HG02938 (cell line): Measurements from ENCODE around the gene GPR158.

Experiments
- ATAC-seq: cut with Tn5 transposase; IDR thresholded peaks from one replicate; pipeline ENCODE4 v1.9.1; 2021; ENCODE audit warnings: mild to moderate bottlenecking, moderate library complexity; ENCODE audit not compliant: unreplicated experiment

GPR158 gene

DNA sequence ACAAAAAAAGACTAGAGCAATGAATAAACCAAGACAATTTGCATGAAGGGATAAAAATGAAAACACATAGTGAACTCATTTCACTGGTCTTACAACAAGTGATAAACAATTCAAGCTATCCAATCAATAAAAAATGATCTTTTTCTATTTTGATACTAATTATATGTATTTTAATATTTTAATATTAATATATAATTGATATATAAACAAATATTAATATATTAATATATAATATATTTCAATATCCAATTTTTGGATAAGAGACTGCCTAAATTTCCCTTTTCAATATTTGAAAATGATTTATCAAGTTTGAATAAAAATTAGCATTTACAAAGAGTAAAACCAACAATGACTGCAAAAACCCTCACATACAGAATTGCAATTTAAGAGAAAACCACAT is 317.9 kb downstream of the GPR158 start:
- ATAC-seq = no peak

DNA sequence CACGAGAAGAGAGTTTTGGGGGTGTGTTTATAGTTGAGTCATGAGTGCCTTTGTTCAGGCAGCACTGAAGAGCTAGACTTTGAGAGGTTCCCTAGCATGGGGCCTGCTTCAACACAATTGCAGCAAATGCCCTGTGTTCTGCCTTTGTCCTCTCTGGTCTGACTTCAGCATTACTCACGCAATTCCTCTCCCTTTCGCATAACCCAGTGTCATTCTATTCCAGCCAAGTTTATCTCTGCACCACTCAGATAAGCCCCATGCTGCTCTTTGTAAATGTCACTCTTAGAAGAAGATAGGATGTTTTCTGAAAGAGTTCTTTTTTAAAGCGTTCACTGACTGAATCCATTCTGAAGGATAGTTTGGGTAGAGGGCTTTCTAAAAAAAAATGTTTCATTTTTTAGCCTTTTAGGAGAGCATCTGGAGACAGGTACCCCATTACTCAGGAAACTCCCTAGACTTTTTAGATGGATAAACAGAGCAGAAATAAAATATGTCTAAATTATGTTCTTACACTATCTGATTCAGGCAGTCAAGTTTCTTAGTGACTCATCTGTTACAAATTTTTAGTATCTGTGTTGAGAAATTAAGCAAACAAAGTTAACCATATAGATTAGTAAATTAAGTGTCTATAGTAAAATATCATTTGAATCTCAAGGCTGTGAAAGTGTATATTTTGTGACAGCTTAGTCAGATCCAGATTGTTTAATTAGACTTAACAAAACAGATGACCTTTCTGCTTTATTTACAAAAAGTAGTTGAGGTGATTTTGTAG is 318.5 kb downstream of the GPR158 start:
- no peak for ATAC-seq

DNA sequence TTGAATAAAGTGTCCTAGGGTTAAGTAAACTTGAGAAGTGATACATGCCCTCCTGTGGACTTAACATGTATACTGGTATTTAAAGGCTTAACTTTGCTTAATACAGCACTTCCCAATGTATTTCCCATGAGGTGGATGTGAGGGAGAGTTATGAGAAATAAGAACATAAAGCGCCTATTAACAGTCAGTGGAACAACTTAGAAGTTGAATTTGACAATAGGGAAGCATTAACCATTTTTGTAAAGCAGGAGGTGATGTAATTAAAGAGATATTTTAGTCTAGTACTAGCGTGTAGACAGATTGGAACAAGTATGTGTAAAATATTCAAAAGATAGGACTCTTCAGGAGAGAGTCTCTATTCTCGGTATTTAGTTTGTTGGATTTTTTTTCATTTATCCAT is 322.4 kb downstream of the GPR158 start:
- no peak for ATAC-seq

DNA sequence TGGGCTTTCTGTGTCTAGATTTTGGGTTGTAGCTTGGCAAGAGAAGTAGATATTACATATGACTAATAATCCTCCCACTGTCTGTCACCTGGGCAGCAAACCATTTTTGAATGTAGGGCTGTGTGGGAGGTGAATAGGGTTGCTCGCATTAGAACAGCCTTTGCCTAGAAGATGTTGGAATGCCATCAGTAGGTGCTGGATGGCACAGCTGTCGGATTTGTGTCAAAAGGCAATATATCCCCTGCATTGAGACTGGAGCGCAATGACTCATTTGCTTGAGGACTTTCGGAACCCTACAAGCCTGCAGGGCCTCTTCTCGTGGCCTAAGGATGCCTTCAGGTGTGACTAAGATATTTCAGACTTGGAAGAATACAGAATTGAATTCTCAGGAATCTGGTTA is 323.8 kb downstream of the GPR158 start:
- no peak for ATAC-seq

DNA sequence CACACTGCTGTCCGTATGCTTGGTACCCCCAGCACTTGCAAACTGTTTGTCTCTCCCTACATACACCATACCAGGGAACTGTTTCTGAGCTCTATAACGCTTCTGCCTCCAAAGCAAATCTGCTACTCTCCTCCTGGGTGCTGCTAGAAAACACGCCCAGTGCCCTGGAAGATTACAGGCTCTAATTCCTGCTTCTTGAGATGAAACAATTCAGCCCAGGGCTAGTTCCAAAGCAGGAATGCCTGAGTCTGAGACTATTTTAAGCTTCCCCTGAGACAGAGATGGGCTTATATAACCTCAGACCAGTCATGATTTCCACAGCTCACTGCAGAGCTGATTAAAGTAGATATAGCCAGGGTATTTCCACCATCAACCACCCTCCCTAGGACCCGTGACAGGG is 327.1 kb downstream of the GPR158 start:
- ATAC-seq = no peak

DNA sequence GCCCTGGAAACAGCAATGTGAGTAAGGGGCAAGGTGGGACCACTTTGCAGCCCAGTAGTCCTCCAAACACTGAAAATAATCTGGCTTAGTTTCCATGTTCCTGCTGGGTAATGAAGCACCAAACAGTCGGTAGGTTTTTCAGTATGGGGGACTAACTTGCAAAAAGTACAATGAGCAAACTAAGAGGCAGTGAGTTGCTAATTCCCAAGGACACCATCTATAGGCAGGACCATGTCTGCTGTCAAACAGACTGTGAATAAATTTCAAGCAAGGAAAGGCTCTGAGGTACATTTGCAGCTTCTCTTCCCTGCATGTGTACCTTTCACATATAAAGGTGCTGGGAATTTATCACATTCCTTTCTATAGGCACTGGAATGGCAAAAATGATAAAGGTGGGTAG is 327.7 kb downstream of the GPR158 start:
- ATAC-seq = no peak

DNA sequence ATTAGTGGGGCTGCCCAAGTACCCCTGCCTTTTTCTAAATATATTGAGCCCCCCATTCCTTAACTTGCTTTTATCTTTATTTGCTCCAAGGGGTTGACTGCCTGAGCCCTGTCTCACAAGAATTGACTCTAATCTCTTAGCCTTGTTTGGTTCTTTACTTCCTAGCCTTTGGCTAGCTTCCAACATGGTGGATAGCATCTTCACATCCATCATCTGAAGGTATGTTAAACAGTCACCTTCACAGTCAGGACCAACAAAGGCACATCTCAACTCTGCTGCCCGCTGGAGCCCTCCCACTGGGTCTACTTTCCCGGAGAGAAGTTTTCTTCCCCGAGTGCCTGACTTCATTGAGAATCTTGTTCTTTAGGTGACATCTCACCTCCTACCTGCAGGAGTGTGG is 329.5 kb downstream of the GPR158 start:
- ATAC-seq = no peak

DNA sequence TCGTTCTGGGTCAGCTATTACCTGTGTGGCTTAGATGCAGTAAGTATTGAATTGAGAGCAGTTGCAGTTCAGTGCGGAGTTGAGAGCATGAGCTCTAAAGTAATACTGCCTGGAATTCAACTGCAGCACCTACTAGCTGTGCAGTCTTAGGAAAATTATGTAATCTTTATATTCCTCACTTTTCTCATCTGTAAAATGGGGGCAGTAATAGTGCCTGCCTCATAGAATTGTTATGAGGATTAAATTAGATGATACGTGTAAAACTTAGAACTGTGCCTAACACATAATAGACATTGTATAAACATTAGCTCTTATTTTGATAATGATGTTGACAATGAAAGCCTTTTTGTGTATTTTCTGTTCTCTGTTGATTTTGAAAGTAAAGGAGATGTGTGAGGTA is 330.0 kb downstream of the GPR158 start:
- no peak for ATAC-seq

DNA sequence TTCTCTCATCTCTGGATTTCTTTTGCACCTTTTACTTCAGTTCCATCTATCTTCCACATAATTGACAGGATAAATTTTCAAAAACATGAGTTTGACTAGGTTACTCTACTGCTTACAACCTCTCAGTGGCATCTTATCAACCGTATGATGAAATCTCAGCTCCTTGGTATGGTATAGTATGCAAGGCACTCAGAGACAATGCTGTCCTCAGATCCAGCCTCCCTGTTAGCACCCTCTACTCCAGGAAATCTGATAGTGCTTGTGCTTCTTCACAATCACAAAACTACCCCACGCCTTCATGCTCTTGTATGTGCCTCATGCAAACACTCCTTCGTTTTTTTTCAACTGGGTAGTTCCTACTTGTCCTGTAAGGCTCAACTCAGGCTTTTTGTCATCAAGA is 330.7 kb downstream of the GPR158 start:
- ATAC-seq = no peak

DNA sequence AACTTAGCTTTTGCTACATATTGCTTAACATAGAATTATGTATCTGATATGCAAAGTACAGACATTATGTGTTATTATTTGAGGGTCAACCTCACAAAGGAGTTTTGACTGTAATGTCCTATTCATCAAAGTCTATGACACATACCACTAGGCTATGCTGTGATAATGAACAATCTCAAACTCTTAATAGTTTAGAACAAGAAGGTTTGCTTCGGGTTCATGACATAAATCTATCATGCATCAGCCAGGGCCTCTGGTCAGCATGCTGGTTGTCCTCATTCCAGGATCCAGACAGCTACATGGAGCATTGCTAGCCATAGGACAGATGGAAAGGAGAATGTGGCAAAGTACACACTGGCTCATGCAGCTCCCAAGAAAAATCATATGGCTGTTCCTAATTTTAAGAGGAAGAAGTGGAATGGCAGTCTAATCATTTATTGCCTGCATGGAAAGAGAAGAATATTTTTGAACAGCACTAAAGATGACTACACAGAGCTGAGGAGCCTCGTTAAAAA is 332.1 kb downstream of the GPR158 start:
- no peak for ATAC-seq

DNA sequence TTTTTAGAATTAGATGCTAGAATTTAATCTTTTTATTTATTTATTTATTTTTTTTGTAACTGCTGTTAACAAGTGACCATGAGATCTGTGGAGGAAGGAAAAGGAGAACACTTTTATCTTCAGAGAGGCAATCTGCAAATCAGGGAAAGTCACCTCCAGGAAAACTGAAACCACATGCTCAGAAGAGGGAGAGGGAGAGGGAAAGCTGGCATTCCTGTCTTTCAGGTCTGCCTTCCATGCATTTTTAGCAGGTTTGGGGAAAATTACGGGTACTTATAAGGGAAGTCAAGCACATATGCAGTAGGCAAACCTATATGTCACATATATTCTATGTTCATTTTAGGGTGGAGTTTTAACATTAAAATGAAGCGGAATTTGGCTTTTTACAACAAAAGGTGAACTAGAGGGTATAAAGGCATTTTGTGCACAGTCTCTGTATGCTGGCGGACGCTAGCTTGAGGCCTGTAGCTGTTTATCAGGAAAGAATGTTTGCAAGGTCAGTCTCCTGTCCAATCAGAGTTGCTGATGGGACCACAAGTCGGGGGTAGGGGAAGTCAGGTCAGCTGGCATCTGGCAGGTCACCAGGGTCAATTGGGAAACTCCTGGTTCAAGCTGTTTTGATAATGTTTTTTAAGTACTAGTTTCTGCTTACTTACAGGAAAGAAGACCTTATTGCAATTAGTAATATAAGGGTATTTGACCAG is 333.5 kb downstream of the GPR158 start:
- ATAC-seq = no peak

DNA sequence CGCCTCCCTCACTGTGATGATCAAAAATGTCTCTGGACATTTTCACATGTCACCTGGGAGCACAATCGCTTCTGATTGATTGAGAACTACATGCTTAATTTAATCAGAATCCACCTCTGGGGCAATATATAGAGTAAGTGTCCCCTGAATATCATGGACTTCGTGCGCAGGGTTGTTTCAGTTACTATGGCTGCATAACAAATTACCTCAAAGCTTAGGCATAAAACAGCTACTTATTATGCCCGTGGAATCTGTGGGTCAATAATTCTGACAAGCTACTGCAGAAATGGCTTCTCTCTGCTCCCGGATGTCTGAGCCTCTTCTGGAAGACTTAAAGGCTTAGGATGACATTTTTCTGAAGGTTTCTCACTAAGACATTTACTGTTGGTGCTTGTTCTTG is 334.4 kb downstream of the GPR158 start:
- ATAC-seq = no peak

DNA sequence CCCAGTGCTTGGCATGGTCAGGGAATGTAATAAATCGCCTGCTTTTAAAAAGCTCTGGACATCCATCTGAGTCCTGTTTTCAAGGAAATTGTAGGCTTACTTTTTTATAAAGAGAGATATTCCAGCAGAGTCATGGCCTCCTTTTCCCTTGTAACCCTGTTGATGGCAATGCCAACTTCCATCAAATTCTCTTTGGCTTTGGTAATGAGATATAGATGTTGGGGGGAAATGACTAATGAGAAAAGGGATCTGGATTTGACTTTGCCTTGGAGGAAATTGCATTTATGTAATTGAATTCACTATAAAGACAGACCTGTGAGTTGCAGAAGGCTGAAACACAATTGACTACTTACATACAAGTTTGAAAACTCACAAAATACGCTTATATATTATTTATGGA is 347.5 kb downstream of the GPR158 start:
- ATAC-seq = no peak

DNA sequence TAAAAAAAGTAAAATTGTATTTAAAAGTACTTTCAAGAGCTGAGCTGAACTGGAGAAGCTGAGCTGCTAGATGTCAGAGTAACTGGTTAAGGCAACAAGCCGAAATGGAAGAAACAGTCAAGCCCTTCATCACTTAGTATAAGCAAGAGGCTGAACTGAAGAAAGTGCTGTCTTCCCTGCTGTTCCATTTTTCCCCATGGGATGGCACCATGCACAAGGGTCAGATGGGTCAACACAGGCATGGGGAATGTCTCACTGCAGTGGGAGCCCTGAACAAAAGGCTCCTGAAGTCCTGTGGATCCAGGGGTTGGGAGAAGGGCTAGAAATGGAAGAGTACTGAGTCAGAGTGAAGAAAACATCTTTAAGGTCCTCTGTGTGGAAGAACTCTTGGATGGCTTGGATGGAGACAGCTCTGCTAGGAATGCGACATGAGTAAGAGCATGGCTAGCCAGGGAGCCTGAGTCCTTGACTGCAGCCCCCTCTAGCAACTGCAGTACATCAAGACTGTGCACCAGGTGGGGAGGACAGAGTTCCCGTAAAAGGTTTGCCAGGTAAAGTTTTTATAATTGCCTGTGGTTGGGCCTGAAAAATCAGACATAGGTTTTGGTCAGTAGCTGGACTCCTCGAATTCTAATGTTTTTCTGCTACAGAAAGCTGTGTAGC is 348.3 kb downstream of the GPR158 start:
- no peak for ATAC-seq

DNA sequence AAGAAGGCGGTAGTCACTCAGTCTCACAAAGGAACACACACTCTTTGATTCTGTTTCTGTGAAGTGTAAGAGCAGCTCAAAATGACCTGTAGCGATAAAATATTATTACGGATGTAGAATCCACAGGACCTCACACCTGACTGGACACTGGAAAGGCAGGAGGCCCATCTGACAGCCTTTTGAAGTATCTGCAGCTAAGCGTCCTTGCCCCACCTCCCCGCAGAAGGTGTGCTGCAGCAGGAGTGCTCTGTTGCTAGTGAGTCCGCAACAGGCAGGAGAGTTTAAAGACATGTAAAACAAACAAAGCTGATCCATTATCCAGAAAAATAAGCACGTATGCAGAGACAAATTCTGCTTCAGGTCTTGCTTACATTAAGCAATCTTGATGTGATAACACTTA is 355.5 kb downstream of the GPR158 start:
- ATAC-seq = no peak

DNA sequence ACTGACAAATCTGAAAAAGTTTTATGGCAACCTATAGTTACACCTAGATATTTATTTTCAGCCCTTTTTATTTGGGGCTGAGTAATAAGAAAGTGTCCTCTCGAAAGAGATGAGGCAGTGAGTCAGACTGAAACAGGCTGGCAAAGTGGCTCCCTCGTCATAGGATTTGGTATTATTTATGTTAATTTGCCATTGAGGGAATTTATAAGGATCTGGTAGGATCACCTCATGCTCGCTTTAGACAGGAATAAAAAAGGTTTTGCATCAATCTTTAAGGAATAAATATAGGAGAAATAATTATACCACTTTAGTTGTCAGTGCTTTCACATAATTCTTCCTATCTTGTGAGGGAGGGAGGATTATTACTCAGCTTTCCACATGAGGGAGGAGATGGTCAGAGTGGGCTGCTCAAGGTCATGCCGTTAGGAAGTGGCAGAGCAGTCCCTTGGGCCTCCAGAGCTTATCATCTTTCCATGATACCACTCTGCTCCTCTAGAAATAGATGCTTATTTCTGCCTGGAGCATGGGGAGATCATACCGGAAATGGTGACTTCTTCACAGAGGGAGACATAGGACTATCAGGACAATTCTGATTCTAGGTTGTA is 356.8 kb downstream of the GPR158 start:
- no peak for ATAC-seq

DNA sequence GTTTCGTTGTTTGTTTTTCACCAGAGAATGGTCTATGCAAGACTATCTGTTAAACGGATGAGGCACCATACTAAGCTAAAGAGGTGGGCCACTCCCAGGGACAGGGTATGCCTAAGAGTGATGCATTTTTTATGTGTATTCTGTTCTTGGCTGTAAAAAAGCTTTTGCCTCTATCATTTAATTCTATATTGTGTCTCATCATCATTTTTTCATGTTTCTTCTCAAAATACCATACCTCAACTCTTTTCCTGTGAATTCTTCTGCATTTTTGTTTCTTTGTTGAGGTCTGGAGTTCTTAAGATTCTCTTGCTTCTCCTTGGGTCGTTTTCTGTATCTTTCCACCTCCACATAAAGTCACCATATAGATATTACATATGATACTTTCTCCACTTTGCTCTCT is 357.4 kb downstream of the GPR158 start:
- no peak for ATAC-seq

DNA sequence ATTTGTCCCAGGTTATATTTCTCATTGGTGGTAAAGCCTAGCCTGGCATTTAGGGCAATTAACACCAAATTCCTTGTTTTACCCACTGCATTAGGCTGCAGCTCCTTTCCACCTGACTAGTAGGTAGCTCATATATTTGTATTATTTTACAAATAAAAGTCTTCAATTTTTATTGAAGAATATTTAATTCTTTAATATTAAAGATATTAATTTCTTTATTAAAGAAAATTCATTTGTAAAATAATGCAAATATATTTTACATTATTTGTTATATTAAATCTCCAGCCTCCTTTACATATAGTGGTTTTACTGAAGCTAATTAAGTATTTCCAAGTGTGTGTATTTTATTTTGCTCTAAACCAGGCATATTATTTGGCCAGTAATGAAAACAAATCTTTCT is 361.2 kb downstream of the GPR158 start:
- ATAC-seq = no peak

DNA sequence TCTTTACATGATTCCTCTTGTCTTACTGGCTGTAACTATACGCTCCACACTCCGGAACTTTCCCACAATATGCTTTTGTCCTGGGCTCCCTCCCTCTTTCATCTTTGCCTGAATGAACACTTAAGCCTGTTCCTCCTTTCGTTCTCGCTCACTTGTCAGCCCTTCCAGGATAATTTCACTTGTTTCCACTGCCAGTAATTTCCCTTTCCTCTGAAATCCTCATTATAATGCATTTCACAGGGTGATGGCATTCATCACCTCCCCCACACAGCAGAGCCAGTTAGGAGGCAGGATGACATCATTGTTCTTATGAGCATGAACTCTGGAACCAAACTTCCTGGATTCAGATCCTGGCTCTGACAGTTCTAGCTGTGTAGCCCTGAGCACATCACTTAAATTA is 372.6 kb downstream of the GPR158 start:
- no peak for ATAC-seq

DNA sequence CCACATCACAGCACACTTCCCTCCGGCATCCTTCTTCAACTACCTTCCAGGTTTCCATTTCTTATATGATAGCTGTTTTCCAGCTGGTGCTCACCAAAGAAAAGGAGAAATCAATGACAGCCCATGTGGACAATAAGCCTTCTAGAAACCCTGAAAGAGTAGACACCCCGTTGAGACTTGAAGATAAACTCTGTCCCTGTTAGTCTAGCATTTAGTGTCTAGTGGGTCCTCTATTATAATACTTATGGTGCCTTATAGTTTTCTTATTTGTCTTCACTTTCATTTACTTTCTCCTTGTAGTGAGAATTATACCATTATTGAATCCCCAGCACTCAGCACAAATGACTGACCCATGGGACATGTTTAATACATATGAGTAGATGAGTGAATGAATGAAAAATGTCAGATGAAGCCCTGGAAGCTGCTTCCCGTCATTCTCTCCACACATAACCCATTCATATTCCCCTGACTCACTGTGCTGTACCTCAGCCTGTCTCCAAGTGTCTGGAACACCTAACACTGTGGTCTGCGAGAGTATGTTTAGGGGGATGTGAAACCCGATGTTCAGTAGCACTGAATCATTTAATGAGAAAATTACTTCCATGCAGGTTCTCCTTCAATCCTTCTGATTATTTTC is 377.6 kb downstream of the GPR158 start:
- no peak for ATAC-seq

DNA sequence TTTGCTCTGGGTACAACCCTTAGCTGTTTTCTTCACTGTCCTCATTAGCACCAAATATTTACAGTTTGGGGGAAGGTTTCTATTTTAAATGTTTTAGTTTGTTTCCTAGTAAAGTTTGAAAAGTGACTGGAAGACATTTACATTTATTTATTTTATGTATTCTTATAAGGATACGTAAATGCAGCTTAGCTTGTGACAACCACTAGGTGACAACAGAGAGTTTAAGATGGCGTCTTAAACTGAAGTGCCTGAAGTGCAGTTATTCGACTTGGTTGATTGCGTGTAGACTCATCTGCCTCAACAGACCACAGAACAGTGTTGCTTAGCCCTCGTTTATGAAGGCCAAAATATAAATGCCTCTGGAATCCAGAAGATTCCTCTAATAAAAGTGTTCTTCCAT is 381.1 kb downstream of the GPR158 start:
- no peak for ATAC-seq
